Measurements from ENCODE around the gene SYNC. TPM values are rescaled to one million over a fixed set of nuclear protein-coding genes. Genes with fewer than 3 reads are reported as not detected.

Gene SYNC
- total and polyA plus RNA-seq, 2 of the 8 experiments (the other 6 are each of a cell fraction or from before 2014, with no cell fraction given), result 0.06 to 0.17 TPM

GRCh38 chr1:32676945-32677344, 25.6 kb downstream of the SYNC start:
- H2BK12ac ChIP-seq (ENCODE audit: low read depth, low read length), result no peak overlapping the region
- H3K4me3 ChIP-seq (ENCODE audit: extremely low read depth in 1 of 4, insufficient read depth in 2 of 4, low read depth in 3 of 4, low read length in 4 of 4), result no peak overlapping the region
- DNase-seq (ENCODE audit: low read depth in 1 of 2, low spot score in 2 of 2) (no peak), FAIRE-seq (no peak)
- ChIA-PET POLR2A (ENCODE audit: partially characterized antibody) (interaction anchor here (0.6 to 9.5 kb wide), 12 partner anchors 9 to 195 kb away, joined by 3 to 124 read pairs (median 5); partner anchors contain the start of gene RBBP4), CTCF (ENCODE audit: partially characterized antibody) (interaction anchor here (0.7 to 3.8 kb wide), 4 partner anchors 13 to 96 kb away, joined by 3 to 13 read pairs (median 4); no protein-coding TSS in a partner anchor)
- no peak overlapping the region for H2AK5ac ChIP-seq (ENCODE audit: low read depth, low read length)
- no peak overlapping the region for H3K56ac ChIP-seq (replicated peaks; ENCODE audit: insufficient read length, low read depth, low read length)
- H2BK120ac ChIP-seq (replicated peaks; ENCODE audit: low read depth, low read length), result no peak overlapping the region
- no peak overlapping the region for H2BK15ac ChIP-seq (ENCODE audit: low read length)
- WGBS, 2 experiments (ENCODE audit: extremely low coverage in 1 of 2, insufficient coverage in 1 of 2, insufficient read length in 1 of 2, insufficient replicate concordance in 2 of 2, low coverage in 1 of 2, low lambda C conversion rate in 2 of 2, missing lambda C conversion rate in 1 of 2), result 60% methylated on average over 3 of the region's 3 CpGs; no CpG with 5 or more reads in 1 of the 2 experiments
- H3K23ac ChIP-seq (ENCODE audit: insufficient read length), result no peak overlapping the region
- H3K79me2 ChIP-seq (ENCODE audit: control insufficient read depth in 1 of 2, insufficient read depth in 2 of 2, low read length in 2 of 2), result no peaks in the 10 kb centered on the region
- no peak overlapping the region for H3K9ac ChIP-seq (replicated peaks in 1 of 4; ENCODE audit: extremely low read depth in 1 of 4, low read depth in 3 of 4, low read length in 3 of 4)
- H3K9me3 ChIP-seq (ENCODE audit: insufficient read depth in 2 of 2, low read depth in 1 of 2, low read length in 1 of 2), result no peaks in the 10 kb centered on the region
- H3K27me3 ChIP-seq (replicated peaks in 1 of 4; ENCODE audit: control insufficient read depth in 3 of 4, extremely low read depth in 1 of 4, insufficient read depth in 3 of 4, low read length in 3 of 4), result no peaks in the 10 kb centered on the region
- no peak overlapping the region for H4K8ac ChIP-seq (ENCODE audit: extremely low read depth, insufficient read depth, low read length)
- H4K5ac ChIP-seq (ENCODE audit: insufficient read length, low read depth, low read length), result no peak overlapping the region
- H3K4ac ChIP-seq (replicated peaks; ENCODE audit: insufficient read length, low read depth, low read length), result no peak overlapping the region
- no peak overlapping the region for H3K14ac ChIP-seq (ENCODE audit: insufficient read length)
- no peak overlapping the region for H2BK5ac ChIP-seq (ENCODE audit: low read depth, low read length)
- no peaks in the 10 kb centered on the region for H4K20me1 ChIP-seq (replicated peaks in 1 of 2; ENCODE audit: control insufficient read depth in 1 of 2, insufficient read depth in 2 of 2, low read length in 2 of 2)
- H2BK20ac ChIP-seq (ENCODE audit: low read length), result no peak overlapping the region
- H3K36me3 ChIP-seq (ENCODE audit: control insufficient read depth in 2 of 4, insufficient read depth in 4 of 4, low read length in 3 of 4), result peaks cover 40 to 92% (median 73%) of the 10 kb centered on the region in 4 experiments
- no peak overlapping the region for H3K18ac ChIP-seq (ENCODE audit: extremely low read depth, low read length)
- no peaks in the 10 kb centered on the region for H3K4me1 ChIP-seq (replicated peaks in 1 of 4; ENCODE audit: control insufficient read depth in 3 of 4, insufficient read depth in 4 of 4, low read length in 3 of 4)
- TF ChIP-seq MAX (IDR thresholded peaks at IDR 0.05) (no peak), CEBPB (IDR thresholded peaks at IDR 0.05; ENCODE audit: low read depth, low read length) (no peak), SP1 (IDR thresholded peaks at IDR 0.05; ENCODE audit: low read depth, low read length) (no peak), ZNF274 (IDR thresholded peaks at IDR 0.05; ENCODE audit: borderline replicate concordance, extremely low read depth, low read length) (no peak), ASH2L (IDR thresholded peaks at IDR 0.05; ENCODE audit: low read length) (no peak), CREB1 (IDR thresholded peaks at IDR 0.05) (no peak), YY1 (IDR thresholded peaks at IDR 0.05; ENCODE audit: low read depth, low read length) (no peak), POLR2AphosphoS5 (IDR thresholded peaks at IDR 0.05; ENCODE audit: low read depth, low read length) (no peak), CBX5 (IDR thresholded peaks at IDR 0.05; ENCODE audit: low read depth, low read length) (no peak), RXRA (IDR thresholded peaks at IDR 0.05; ENCODE audit: insufficient read depth, low read depth, low read length) (no peak), GTF2F1 (IDR thresholded peaks at IDR 0.05; ENCODE audit: borderline replicate concordance, low read depth, low read length) (no peak), JUND (IDR thresholded peaks at IDR 0.05; ENCODE audit: low read length) (no peak), CHD1 (IDR thresholded peaks at IDR 0.05; ENCODE audit: low read depth, low read length) (no peak), JUN (IDR thresholded peaks at IDR 0.05; ENCODE audit: low read depth, low read length) (no peak), NANOG (IDR thresholded peaks at IDR 0.05; ENCODE audit: insufficient read depth, low read depth, low read length, poor library complexity, severe bottlenecking) (no peak)
- H3K27ac ChIP-seq (ENCODE audit: low read depth, low read length), result no peak overlapping the region
- no peak overlapping the region for H2AFZ ChIP-seq (ENCODE audit: low read length)
- no peak overlapping the region for H3K4me2 ChIP-seq (ENCODE audit: insufficient read depth in 1 of 2, low read depth in 2 of 2, low read length in 2 of 2)
- H3K23me2 ChIP-seq (ENCODE audit: low read depth, low read length), result no peaks in the 10 kb centered on the region; the same call in 1 of the 2 replicates
- H4K91ac ChIP-seq (replicated peaks; ENCODE audit: insufficient read length, low read length), result no peak overlapping the region
- H3K79me1 ChIP-seq (ENCODE audit: low read depth, low read length), result no peaks in the 10 kb centered on the region
